ENCODE results near the gene MT1A.

DNA sequence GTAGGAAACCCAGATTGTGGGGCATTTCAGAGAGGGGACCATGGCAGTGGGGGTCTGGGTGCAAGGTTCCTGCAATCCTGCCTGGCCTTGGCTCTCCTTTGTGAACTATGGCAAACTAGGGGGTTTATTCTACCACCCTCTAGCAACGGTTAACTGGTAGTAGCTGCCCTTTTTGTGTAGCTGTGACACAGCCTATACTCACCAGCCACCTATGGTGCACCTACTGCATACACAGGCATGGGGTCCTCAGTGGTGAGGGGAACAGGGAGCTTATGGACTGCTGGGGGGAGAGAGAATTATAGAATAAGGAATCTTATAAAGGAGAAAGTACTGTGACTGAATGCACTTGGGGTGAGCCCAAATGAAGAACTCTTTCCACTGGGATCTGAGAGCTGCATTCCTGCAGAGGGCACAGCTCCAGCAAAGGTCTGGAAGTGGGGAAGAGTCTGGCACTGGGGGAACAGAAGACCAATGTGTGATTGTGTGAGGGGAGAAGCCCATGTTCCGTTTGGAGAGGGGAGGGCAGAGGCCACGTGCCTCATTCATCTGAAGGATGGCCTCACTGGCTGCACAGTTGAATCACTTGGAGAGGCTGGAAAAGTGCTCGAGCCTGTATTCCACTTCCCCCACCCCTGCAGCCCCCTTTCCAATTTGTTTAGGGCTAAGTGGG lies 45.9 kb downstream of the MT1A start:
- TF ChIP-seq, protein P1, sequence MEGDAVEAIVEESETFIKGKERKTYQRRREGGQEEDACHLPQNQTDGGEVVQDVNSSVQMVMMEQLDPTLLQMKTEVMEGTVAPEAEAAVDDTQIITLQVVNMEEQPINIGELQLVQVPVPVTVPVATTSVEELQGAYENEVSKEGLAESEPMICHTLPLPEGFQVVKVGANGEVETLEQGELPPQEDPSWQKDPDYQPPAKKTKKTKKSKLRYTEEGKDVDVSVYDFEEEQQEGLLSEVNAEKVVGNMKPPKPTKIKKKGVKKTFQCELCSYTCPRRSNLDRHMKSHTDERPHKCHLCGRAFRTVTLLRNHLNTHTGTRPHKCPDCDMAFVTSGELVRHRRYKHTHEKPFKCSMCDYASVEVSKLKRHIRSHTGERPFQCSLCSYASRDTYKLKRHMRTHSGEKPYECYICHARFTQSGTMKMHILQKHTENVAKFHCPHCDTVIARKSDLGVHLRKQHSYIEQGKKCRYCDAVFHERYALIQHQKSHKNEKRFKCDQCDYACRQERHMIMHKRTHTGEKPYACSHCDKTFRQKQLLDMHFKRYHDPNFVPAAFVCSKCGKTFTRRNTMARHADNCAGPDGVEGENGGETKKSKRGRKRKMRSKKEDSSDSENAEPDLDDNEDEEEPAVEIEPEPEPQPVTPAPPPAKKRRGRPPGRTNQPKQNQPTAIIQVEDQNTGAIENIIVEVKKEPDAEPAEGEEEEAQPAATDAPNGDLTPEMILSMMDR (IDR thresholded peaks at IDR 0.05) = no peak
- TF ChIP-seq POLR2A (IDR thresholded peaks at IDR 0.05) = no peak
- TF ChIP-seq POLR2AphosphoS5 (IDR thresholded peaks at IDR 0.05) = peak in 2 of 3 donors; percentile 14 to 44

Data from breast epithelium (tissue), 3 donors.